C4-2B (cell line): ENCODE measurements around the gene TECPR2.

Source experiments
- CTCF ChIP-seq: fragments of 450-650 bp; conservative IDR thresholded peaks from 2 replicates; pipeline ENCODE4 v1.5.1; 2017; ENCODE audit warnings: mild to moderate bottlenecking
- ZFX ChIP-seq: fragments of 450-650 bp; IDR thresholded peaks from 2 replicates; pipeline ENCODE4 v1.6.1; 2017

GRCh38 chr14:102434647-102435175 is 72.0 kb downstream of the TECPR2 start:
- TF ChIP-seq CTCF (no peak), ZFX (no peak)
